Colonic mucosa (tissue), 4 donors: ENCODE data around the gene CCL26. TPM values are rescaled to one million over a fixed set of nuclear protein-coding genes. Genes with fewer than 3 reads are reported as not detected.

Source experiments
- DNase-seq: peaks from one replicate; pipeline ENCODE4 v3.0.0-alpha.2; 2020
- H3K27ac ChIP-seq: fragments of 200-600 bp; one replicate; pipeline ENCODE4 v1.8.0; 2021
- H3K27me3 ChIP-seq: fragments of 200-600 bp; one replicate; pipeline ENCODE4 v1.8.0; 2021
- H3K36me3 ChIP-seq: fragments of 200-600 bp; one replicate; pipeline ENCODE4 v1.8.0; 2021
- H3K4me1 ChIP-seq: fragments of 200-600 bp; one replicate; pipeline ENCODE4 v1.8.0; 2021; ENCODE audit warnings: mild to moderate bottlenecking
- H3K4me3 ChIP-seq: fragments of 200-600 bp; one replicate; pipeline ENCODE4 v1.8.0; 2021
- H3K9ac ChIP-seq, 2 donors: one replicate each; pipeline ENCODE4 v1.7.0; 2013; ENCODE audit warnings: control low read depth in 2 of 2, low read depth in 2 of 2, low read length in 2 of 2
- H3K9me3 ChIP-seq: fragments of 200-600 bp; one replicate; pipeline ENCODE4 v1.8.0; 2021
- CTCF ChIP-seq: fragments of 200-600 bp; IDR thresholded peaks from one replicate; pipeline ENCODE4 v1.8.0; 2022; ENCODE audit warnings: antibody characterized with exemption, mild to moderate bottlenecking
- intact Hi-C: fragments of 100-400 bp; cut with DNase I; formaldehyde crosslinking; loops from one replicate; pipeline ENCODE4 v1.14.1; 2022
- total RNA-seq, 2 donors: library from RNA; stranded (reverse); fragmentation: NEBNext Ultra II Directional in 1 of 2; extraction: Animal tissue kit (Norgen Biotek cat#: 25700) in 1 of 2; gene quantifications; one replicate each; pipeline ENCODE4 v1.2.1, GENCODE V29; 2021
- donor health status: healthy.
- donor health status: DM: no; HTN: no; CAD: no.
- donor health status: DM: no; HTN: no; CAD: no.

Gene CCL26
- total RNA-seq, 2 donors from 2014 or later, result 0.82 to 0.91 TPM

DNA sequence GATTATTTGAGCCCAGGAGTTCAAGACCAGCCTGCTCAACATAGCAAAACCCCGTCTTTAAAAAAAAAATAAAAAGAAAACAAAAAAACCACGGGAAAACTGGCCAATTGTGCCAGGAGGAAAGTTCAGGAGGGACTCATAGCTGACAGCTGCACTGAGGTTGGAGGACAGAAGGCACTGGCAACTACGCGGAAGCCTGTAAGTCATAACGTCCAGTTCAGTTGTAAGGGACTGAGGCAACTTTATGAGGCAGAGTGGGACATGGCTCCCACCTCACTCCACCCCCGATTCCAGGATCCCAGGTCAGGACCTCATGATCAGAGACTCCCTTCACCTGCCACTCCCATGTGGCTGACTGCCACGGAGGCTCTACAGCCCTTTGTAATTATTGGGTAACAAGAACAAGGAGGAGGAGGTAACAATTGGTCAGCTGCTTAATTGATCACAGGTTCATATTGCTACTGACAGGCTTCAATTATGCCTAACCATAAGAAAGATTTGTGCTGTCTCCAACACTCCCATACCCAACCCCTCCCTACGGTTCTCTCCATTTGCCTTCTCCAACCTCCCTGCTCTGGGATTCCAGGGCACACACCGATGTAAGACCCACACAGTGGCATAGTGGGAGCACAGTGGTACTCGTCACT, 43.5 kb upstream of the CCL26 start:
- Histone ChIP-seq H3K4me1 (no peaks in the 10 kb centered on the region), H3K36me3 (no peaks in the 10 kb centered on the region), H3K9ac (no peak overlapping the region), H3K27me3 (no peaks in the 10 kb centered on the region), H3K9me3 (no peaks in the 10 kb centered on the region), H3K27ac (no peak overlapping the region), H3K4me3 (no peak overlapping the region)
- DNase-seq, result no peak
- no peak for TF ChIP-seq CTCF
- intact Hi-C loops, result no loop called here

DNA sequence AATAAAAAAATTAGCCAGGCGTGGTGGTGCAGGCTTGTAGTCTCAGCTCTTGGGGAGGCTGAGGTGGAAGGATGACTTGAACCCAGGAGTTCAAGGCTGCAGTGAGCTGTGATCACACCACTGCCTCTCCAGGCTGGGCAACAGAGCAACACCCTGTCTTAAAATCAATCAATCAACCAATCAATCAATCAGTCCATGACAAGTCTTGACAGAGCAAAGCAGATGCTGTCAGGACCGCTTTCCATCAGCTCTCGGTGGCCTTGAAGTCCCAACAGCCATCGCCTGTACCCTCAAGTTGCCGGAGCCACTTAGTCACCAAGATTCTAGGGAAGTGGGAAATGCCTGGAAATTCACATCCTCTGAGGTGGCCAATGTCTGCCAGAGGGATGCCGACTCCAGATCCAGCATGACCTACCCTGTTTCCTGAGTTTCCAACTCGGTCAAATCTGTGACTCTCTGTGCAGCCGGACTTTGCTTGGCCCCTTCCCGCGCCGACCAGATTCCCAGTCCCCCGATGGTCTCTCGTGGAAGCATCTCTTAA, 42.5 kb upstream of the CCL26 start:
- no peaks in the 10 kb centered on the region for H3K27me3 ChIP-seq
- intact Hi-C loops, result no loop called here
- no peak for TF ChIP-seq CTCF
- no peaks in the 10 kb centered on the region for H3K4me1 ChIP-seq
- no peaks in the 10 kb centered on the region for H3K36me3 ChIP-seq
- no peak overlapping the region for H3K4me3 ChIP-seq
- no peak overlapping the region for H3K9ac ChIP-seq
- no peak overlapping the region for H3K27ac ChIP-seq
- no peaks in the 10 kb centered on the region for H3K9me3 ChIP-seq
- DNase-seq, result no peak

DNA sequence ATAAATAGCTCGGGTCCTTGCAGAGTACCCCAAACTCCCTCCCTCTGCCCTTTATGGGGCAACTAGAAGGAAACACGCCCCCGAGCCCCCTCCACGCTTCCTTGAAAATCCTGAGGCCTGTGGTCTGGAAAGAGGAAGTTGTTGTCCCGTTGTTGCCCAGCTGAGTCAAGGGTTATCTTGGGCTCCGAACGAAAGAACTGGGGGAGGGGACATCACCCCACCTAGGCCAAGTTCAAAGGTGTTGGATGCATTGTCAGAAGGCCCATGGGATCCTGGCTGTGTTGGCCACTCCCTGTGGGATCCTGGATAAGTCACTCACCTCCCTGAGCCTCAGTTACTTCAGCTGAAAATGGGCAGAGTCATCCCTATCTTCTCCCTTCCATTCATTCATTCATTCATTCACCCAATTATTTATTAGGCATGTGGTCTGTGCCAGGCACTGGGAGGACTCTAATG, 41.8 kb upstream of the CCL26 start, which contains the start of gene CCL24:
TSS of gene CCL24 (minus strand) at position 26 of the 456 bp plus-strand sequence. CDS start 91 bp downstream, outside the sequence.
- Histone ChIP-seq H3K4me1 (no peaks in the 10 kb centered on the region), H3K36me3 (no peaks in the 10 kb centered on the region), H3K9me3 (no peaks in the 10 kb centered on the region), H3K9ac (no peak within 1 kb of the TSS), H3K27me3 (no peaks in the 10 kb centered on the region), H3K4me3 (no peak within 1 kb of the TSS), H3K27ac (no peak within 1 kb of the TSS)
- no peak for TF ChIP-seq CTCF
- intact Hi-C loops, result no loop called here
- no peak for DNase-seq

- Histone ChIP-seq H3K9me3 (no peaks in the 10 kb centered on the region), H3K4me1 (no peaks in the 10 kb centered on the region), H3K27ac (no peak overlapping the region), H3K4me3 (no peak overlapping the region), H3K9ac (no peak overlapping the region), H3K36me3 (no peaks in the 10 kb centered on the region), H3K27me3 (no peaks in the 10 kb centered on the region)
- no peak for DNase-seq
- intact Hi-C loops, result no loop called here
- no peak for TF ChIP-seq CTCF
These were observed 41.1 kb upstream of the CCL26 start for GRCh38 chr7:75813084-75813483.

GRCh38 chr7:75811894-75812678, 40.1 kb upstream of the CCL26 start:
- intact Hi-C loops, result no loop called here
- H3K36me3 ChIP-seq, result no peaks in the 10 kb centered on the region
- no peaks in the 10 kb centered on the region for H3K27me3 ChIP-seq
- no peaks in the 10 kb centered on the region for H3K4me1 ChIP-seq
- no peak overlapping the region for H3K27ac ChIP-seq
- H3K4me3 ChIP-seq, result no peak overlapping the region
- DNase-seq, result no peak
- H3K9me3 ChIP-seq, result no peaks in the 10 kb centered on the region
- TF ChIP-seq CTCF, result no peak
- no peak overlapping the region for H3K9ac ChIP-seq
